Tibial artery (tissue), 4 donors: ENCODE measurements around the gene ASB5.
"Not testable (repeated sequence)": the region's sequence is repeated elsewhere in the genome, so short reads cannot be mapped to it uniquely, and the experiment has no call there.

ENCODE experiments used
- DNase-seq, 2 donors: peaks; one replicate each; pipeline ENCODE4 v3.0.0-alpha.2; 2019
- H3K27ac ChIP-seq, 2 donors: fragments of 200-600 bp; sonication (generic) in 1 of 2; 1 replicate in 1 of 2; 2 replicates in 1 of 2; pipeline ENCODE4 v1.5.1; 2018 to 2019; ENCODE audit warnings: mild to moderate bottlenecking in 1 of 2
- H3K27me3 ChIP-seq, 2 donors: fragments of 200-600 bp; sonication (generic) in 1 of 2; one replicate each; pipeline versions ENCODE4 v1.5.1 to v1.6.0; 2016 to 2019
- H3K36me3 ChIP-seq, 3 donors: fragments of 200-600 bp; sonication (generic) in 2 of 3; one replicate each; pipeline ENCODE4 v1.5.1; 2016 to 2019; ENCODE audit warnings: mild to moderate bottlenecking in 2 of 3
- H3K4me1 ChIP-seq, 4 donors: fragments of 200-600 bp; sonication (generic) in 2 of 4; 1 replicate in 3 of 4; 2 replicates in 1 of 4; pipeline ENCODE4 v1.5.1; 2016 to 2019
- H3K4me3 ChIP-seq, 2 donors: fragments of 200-600 bp; sonication (generic) in 1 of 2; 1 replicate in 1 of 2; 2 replicates in 1 of 2; pipeline ENCODE4 v1.5.1; 2018 to 2019; ENCODE audit warnings: mild to moderate bottlenecking in 2 of 2
- H3K9me3 ChIP-seq, 3 donors: fragments of 200-600 bp; sonication (generic) in 1 of 3; one replicate each; pipeline ENCODE4 v1.5.1; 2016 to 2019
- intact Hi-C: fragments of 100-400 bp; cut with DNase I; formaldehyde crosslinking; loops from one replicate; pipeline ENCODE4 v1.15.0; 2023; ENCODE audit warnings: low total_unique reads
- TF ChIP-seq, protein P1 (sequence below), 2 experiments: fragments of 200-600 bp in 1 of 2; fragments of 450-650 bp in 1 of 2; IDR thresholded peaks; one replicate each; pipeline ENCODE4 v1.5.1; 2017 to 2019; ENCODE audit warnings: antibody characterized with exemption in 2 of 2, mild to moderate bottlenecking in 1 of 2, moderate library complexity in 1 of 2

ASB5 gene

DNA sequence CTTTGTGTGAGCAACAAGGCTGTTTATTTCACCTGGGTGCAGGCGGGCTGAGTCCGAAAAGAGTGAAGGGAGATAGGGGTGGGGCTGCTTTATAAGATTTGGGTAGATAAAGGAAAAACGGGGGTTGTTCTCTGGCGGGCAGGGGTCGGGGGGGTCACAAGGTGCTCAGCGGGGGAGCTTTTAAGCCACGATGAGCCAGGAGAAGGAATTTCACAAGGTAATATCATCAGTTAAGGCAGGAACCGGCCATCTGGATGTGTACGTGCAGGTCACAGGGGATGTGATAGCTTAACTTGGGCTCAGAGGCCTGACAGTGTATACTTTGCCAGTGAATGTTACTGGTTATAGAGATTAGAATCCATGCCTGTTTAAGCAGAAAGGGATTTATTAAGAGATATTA, 31.0 kb upstream of the ASB5 start:
- no peaks in the 10 kb centered on the region for H3K36me3 ChIP-seq
- peaks cover 0 to 7% (median 0%) of the 10 kb centered on the region in 4 donors for H3K4me1 ChIP-seq
- no peaks in the 10 kb centered on the region for H3K9me3 ChIP-seq
- intact Hi-C loops: no loop called here
- H3K27ac ChIP-seq: no peak overlapping the region
- no peak overlapping the region for H3K4me3 ChIP-seq
- H3K27me3 ChIP-seq: no peaks in the 10 kb centered on the region
- TF ChIP-seq, protein P1, sequence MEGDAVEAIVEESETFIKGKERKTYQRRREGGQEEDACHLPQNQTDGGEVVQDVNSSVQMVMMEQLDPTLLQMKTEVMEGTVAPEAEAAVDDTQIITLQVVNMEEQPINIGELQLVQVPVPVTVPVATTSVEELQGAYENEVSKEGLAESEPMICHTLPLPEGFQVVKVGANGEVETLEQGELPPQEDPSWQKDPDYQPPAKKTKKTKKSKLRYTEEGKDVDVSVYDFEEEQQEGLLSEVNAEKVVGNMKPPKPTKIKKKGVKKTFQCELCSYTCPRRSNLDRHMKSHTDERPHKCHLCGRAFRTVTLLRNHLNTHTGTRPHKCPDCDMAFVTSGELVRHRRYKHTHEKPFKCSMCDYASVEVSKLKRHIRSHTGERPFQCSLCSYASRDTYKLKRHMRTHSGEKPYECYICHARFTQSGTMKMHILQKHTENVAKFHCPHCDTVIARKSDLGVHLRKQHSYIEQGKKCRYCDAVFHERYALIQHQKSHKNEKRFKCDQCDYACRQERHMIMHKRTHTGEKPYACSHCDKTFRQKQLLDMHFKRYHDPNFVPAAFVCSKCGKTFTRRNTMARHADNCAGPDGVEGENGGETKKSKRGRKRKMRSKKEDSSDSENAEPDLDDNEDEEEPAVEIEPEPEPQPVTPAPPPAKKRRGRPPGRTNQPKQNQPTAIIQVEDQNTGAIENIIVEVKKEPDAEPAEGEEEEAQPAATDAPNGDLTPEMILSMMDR (IDR thresholded peaks at IDR 0.05): no peak
- no peak for DNase-seq

- H3K36me3 ChIP-seq: no peaks in the 10 kb centered on the region
- peaks cover 0 to 7% (median 0%) of the 10 kb centered on the region in 4 donors for H3K4me1 ChIP-seq
- no peak overlapping the region for H3K4me3 ChIP-seq
- no peaks in the 10 kb centered on the region for H3K27me3 ChIP-seq
- H3K9me3 ChIP-seq: no peaks in the 10 kb centered on the region
- no peak for DNase-seq
- no peak overlapping the region for H3K27ac ChIP-seq
- intact Hi-C loops: no loop called here
- TF ChIP-seq, protein P1 (IDR thresholded peaks at IDR 0.05): no peak
These were observed 29.6 kb upstream of the ASB5 start for GRCh38 chr4:176298664-176299063.

- H3K9me3 ChIP-seq, intact Hi-C loops, H3K4me3 ChIP-seq, H3K36me3 ChIP-seq, H3K27me3 ChIP-seq, DNase-seq, H3K27ac ChIP-seq, H3K4me1 ChIP-seq: not testable (repeated sequence)
These were observed 26.9 kb upstream of the ASB5 start for GRCh38 chr4:176295907-176296306.

DNA sequence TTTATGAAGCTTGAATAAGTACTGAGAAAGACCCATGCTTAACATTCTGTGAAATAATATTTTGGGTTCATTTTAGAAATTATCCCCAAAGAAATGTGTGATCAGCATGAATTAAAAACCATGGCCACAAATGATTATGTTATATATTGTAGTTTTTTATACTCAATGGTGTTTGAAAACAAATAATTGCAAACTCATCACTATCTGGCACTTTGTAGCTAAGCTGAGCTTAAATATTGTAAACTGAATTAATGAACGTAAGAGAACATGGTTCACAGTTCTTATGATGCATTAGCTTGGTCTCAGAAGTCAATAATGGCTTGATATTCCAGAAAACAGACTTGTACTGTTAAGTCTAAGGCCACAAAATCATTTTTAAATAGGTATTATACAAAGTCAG, 24.6 kb upstream of the ASB5 start:
- no peaks in the 10 kb centered on the region for H3K36me3 ChIP-seq
- no peaks in the 10 kb centered on the region for H3K9me3 ChIP-seq
- H3K27ac ChIP-seq: no peak overlapping the region
- DNase-seq: no peak
- H3K4me1 ChIP-seq: no peaks in the 10 kb centered on the region
- H3K27me3 ChIP-seq: no peaks in the 10 kb centered on the region
- intact Hi-C loops: no loop called here
- TF ChIP-seq, protein P1 (IDR thresholded peaks at IDR 0.05): no peak
- H3K4me3 ChIP-seq: no peak overlapping the region

DNA sequence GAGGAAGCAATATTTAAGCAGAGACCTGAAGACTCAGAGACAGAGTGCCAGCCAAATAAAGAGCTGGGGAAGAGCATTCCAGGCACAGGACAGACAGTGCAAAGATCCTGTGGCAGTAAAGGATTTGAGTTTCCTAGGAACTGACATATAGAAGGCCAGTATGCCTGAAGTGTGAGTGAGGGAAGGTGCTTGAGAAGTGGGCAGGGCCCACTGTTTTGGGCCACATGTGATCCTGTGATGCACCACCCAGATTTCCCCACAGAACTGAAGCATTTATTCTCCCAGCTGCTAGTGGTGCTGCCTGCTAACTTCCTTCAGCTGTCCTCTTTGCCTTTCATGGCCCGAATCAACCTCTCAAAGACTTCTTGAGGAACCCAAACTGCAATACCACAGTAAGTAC, 23.9 kb upstream of the ASB5 start:
- TF ChIP-seq, protein P1 (IDR thresholded peaks at IDR 0.05): no peak
- Histone ChIP-seq H3K36me3 (no peaks in the 10 kb centered on the region), H3K27me3 (no peaks in the 10 kb centered on the region), H3K27ac (no peak overlapping the region), H3K4me3 (no peak overlapping the region), H3K9me3 (no peaks in the 10 kb centered on the region), H3K4me1 (no peaks in the 10 kb centered on the region)
- DNase-seq: no peak
- intact Hi-C loops: no loop called here

DNA sequence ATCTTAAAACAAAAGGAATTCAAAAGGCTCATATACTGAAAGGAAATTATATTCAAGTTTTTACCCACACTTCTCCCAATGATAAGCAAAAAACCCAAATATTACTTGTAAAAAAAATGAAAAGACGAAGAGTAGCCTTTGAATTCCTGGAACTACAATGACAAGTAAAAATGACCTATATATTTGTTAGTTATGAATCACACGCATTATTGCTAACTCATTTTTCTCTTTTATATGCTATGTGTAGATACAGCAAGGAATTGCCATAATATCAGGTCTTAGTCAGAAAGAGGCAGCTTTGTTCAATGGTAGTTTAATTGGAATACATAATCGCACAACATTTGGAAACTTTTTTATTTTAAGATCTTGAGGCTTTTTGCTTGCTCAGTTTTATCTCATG, 22.7 kb upstream of the ASB5 start:
- H3K4me1 ChIP-seq: peaks cover 0 to 3% (median 0%) of the 10 kb centered on the region in 4 donors
- H3K4me3 ChIP-seq: no peak overlapping the region
- H3K27ac ChIP-seq: no peak overlapping the region
- no peaks in the 10 kb centered on the region for H3K9me3 ChIP-seq
- no peak for DNase-seq
- intact Hi-C loops: no loop called here
- no peaks in the 10 kb centered on the region for H3K27me3 ChIP-seq
- no peaks in the 10 kb centered on the region for H3K36me3 ChIP-seq
- TF ChIP-seq, protein P1 (IDR thresholded peaks at IDR 0.05): no peak
